HEK293 (cell line): Measurements from ENCODE around the gene ARHGDIB.

ENCODE experiments used
- CTCF ChIA-PET: fragments of 350-600 bp; formaldehyde crosslinking; extraction: SDS; loops from one replicate; lab custom pipeline; 2021; ENCODE audit warnings: antibody characterized with exemption; lab: Yijun Ruan, JAX
- POLR2A ChIA-PET: fragments of 300-600 bp; formaldehyde crosslinking; extraction: SDS; loops from one replicate; lab custom pipeline; 2020; ENCODE audit warnings: antibody characterized with exemption, inconsistent platforms; lab: Yijun Ruan, JAX
- H3K27ac ChIP-seq: fragments of 200-500 bp; sonication (Bioruptor generic); 2 replicates; pipeline ENCODE4 v1.5.1; 2014; ENCODE audit warnings: low read depth, low read length, control low read depth, inconsistent platforms; ENCODE audit errors: extremely low read depth
- H3K36me3 ChIP-seq, 2 experiments: fragments of 200-500 bp in 1 of 2; sonication (Bioruptor generic) in 1 of 2; 1 replicate in 1 of 2; 2 replicates in 1 of 2; pipeline ENCODE4 v1.5.1; 2014 to 2017; ENCODE audit warnings: inconsistent platforms in 2 of 2, low read length in 2 of 2; ENCODE audit not compliant: control insufficient read depth in 2 of 2, insufficient read depth in 1 of 2
- H3K4me1 ChIP-seq: fragments of 200-500 bp; sonication (Bioruptor generic); 2 replicates; pipeline ENCODE4 v1.5.1; 2014; ENCODE audit warnings: mild to moderate bottlenecking, low read length, inconsistent platforms; ENCODE audit not compliant: control insufficient read depth, insufficient read depth
- H3K4me3 ChIP-seq: 2 replicates; pipeline ENCODE4 v1.5.1; 2011; ENCODE audit warnings: low read depth, mild to moderate bottlenecking, control low read depth, low read length, moderate library complexity
- H3K9me3 ChIP-seq: fragments of 200-500 bp; sonication (Bioruptor generic); 2 replicates; pipeline ENCODE4 v1.5.1; 2014; ENCODE audit warnings: low read depth, low read length, inconsistent platforms; ENCODE audit not compliant: control insufficient read depth, insufficient read depth
- CTCF ChIP-seq: fragments of 450-650 bp; formaldehyde crosslinking; IDR thresholded peaks from 2 replicates; pipeline ENCODE4 v1.5.1; 2016; ENCODE audit warnings: missing biosample characterization, missing genetic modification characterization
- GLI4 ChIP-seq: fragments of 450-650 bp; formaldehyde crosslinking; IDR thresholded peaks from 2 replicates; pipeline ENCODE4 v1.5.1; 2016; ENCODE audit warnings: missing biosample characterization, missing genetic modification characterization
- MZF1 ChIP-seq: fragments of 450-650 bp; formaldehyde crosslinking; IDR thresholded peaks from 2 replicates; pipeline ENCODE4 v1.5.1; 2017; ENCODE audit warnings: missing biosample characterization, missing genetic modification characterization, borderline replicate concordance
- OVOL3 ChIP-seq: fragments of 450-650 bp; formaldehyde crosslinking; IDR thresholded peaks from 2 replicates; pipeline ENCODE4 v1.5.1; 2016; ENCODE audit warnings: missing biosample characterization, missing genetic modification characterization
- PRDM4 ChIP-seq: fragments of 450-650 bp; formaldehyde crosslinking; IDR thresholded peaks from 2 replicates; pipeline ENCODE4 v1.5.1; 2017; ENCODE audit warnings: missing biosample characterization, missing genetic modification characterization
- SALL2 ChIP-seq: fragments of 450-650 bp; formaldehyde crosslinking; IDR thresholded peaks from 2 replicates; pipeline ENCODE4 v1.5.0; 2017; ENCODE audit warnings: missing biosample characterization, mild to moderate bottlenecking, missing genetic modification characterization, borderline replicate concordance
- SETDB1 ChIP-seq: IDR thresholded peaks from one replicate; pipeline ENCODE4 v1.6.1; 2017; ENCODE audit warnings: mild to moderate bottlenecking, low read length, moderate library complexity, mixed read lengths; ENCODE audit not compliant: insufficient read length
- ZBTB11 ChIP-seq: fragments of 450-650 bp; formaldehyde crosslinking; conservative IDR thresholded peaks from 2 replicates; pipeline ENCODE4 v1.5.1; 2016; ENCODE audit warnings: low read depth, missing biosample characterization, missing genetic modification characterization
- ZBTB17 ChIP-seq: fragments of 450-650 bp; formaldehyde crosslinking; IDR thresholded peaks from 2 replicates; pipeline ENCODE4 v1.5.1; 2016; ENCODE audit warnings: missing biosample characterization, missing genetic modification characterization
- ZBTB21 ChIP-seq: fragments of 450-650 bp; formaldehyde crosslinking; IDR thresholded peaks from 2 replicates; pipeline ENCODE4 v1.5.1; 2017; ENCODE audit warnings: missing biosample characterization, missing genetic modification characterization
- ZBTB6 ChIP-seq: fragments of 450-650 bp; formaldehyde crosslinking; IDR thresholded peaks from 2 replicates; pipeline ENCODE4 v1.5.1; 2017; ENCODE audit warnings: missing biosample characterization, missing genetic modification characterization
- ZBTB7A ChIP-seq: fragments of 450-650 bp; formaldehyde crosslinking; IDR thresholded peaks from 2 replicates; pipeline ENCODE4 v1.5.1; 2016; ENCODE audit warnings: low read depth, missing biosample characterization, missing genetic modification characterization
- ZNF155 ChIP-seq: fragments of 450-650 bp; formaldehyde crosslinking; IDR thresholded peaks from 2 replicates; pipeline ENCODE4 v1.5.1; 2016; ENCODE audit warnings: missing biosample characterization, missing genetic modification characterization
- ZNF2 ChIP-seq: fragments of 450-650 bp; formaldehyde crosslinking; IDR thresholded peaks from 2 replicates; pipeline ENCODE4 v1.5.1; 2016; ENCODE audit warnings: missing biosample characterization, missing genetic modification characterization
- ZNF274 ChIP-seq, 2 experiments: fragments of 200-500 bp in 1 of 2; fragments of 450-650 bp in 1 of 2; sonication (Bioruptor generic) in 1 of 2; formaldehyde crosslinking in 1 of 2; IDR thresholded peaks; 2 replicates each; pipeline versions ENCODE4 v1.5.1 to v1.6.1; 2014 to 2016; ENCODE audit warnings: borderline replicate concordance in 1 of 2, inconsistent platforms in 1 of 2, low read length in 1 of 2, missing biosample characterization in 1 of 2, missing genetic modification characterization in 1 of 2
- ZNF292 ChIP-seq: fragments of 450-650 bp; formaldehyde crosslinking; IDR thresholded peaks from 2 replicates; pipeline ENCODE4 v1.5.1; 2016; ENCODE audit warnings: low read depth, missing biosample characterization, missing genetic modification characterization, borderline replicate concordance
- ZNF350 ChIP-seq: fragments of 450-650 bp; formaldehyde crosslinking; IDR thresholded peaks from 2 replicates; pipeline ENCODE4 v1.5.0; 2017; ENCODE audit warnings: missing biosample characterization, mild to moderate bottlenecking, missing genetic modification characterization
- ZNF366 ChIP-seq: fragments of 450-650 bp; formaldehyde crosslinking; conservative IDR thresholded peaks from 2 replicates; pipeline ENCODE4 v1.5.1; 2016; ENCODE audit warnings: missing biosample characterization, missing genetic modification characterization
- ZNF394 ChIP-seq: fragments of 450-650 bp; formaldehyde crosslinking; IDR thresholded peaks from 2 replicates; pipeline ENCODE4 v1.5.1; 2016; ENCODE audit warnings: missing biosample characterization, missing genetic modification characterization, mild to moderate bottlenecking, moderate library complexity, borderline replicate concordance
- ZNF518A ChIP-seq: fragments of 450-650 bp; formaldehyde crosslinking; conservative IDR thresholded peaks from 2 replicates; pipeline ENCODE4 v1.5.1; 2016; ENCODE audit warnings: low read depth, missing biosample characterization, missing genetic modification characterization
- ZNF521 ChIP-seq: fragments of 450-650 bp; formaldehyde crosslinking; IDR thresholded peaks from 2 replicates; pipeline ENCODE4 v1.5.1; 2017; ENCODE audit warnings: missing biosample characterization, mild to moderate bottlenecking, missing genetic modification characterization
- ZNF768 ChIP-seq: fragments of 450-650 bp; formaldehyde crosslinking; IDR thresholded peaks from 2 replicates; pipeline ENCODE4 v1.5.1; 2018; ENCODE audit warnings: missing biosample characterization, mild to moderate bottlenecking, missing genetic modification characterization
- ZXDB ChIP-seq: fragments of 450-650 bp; formaldehyde crosslinking; IDR thresholded peaks from 2 replicates; pipeline ENCODE4 v1.5.1; 2016; ENCODE audit warnings: missing biosample characterization, missing genetic modification characterization

The ARHGDIB gene

GRCh38 chr12:14946861-14947260 lies 14.5 kb downstream of the ARHGDIB start (continued):
- TF ChIP-seq ZNF518A (tag by site-specific recombination): no peak
- TF ChIP-seq ZBTB17 (tag by site-specific recombination): no peak
- TF ChIP-seq OVOL3: no peak
- TF ChIP-seq ZNF155 (tag by site-specific recombination): no peak
- TF ChIP-seq GLI4: no peak
- TF ChIP-seq PRDM4 (tag by site-specific recombination): no peak
- no peak for TF ChIP-seq ZNF292
- TF ChIP-seq ZBTB21 (tag by site-specific recombination): no peak
- no peak for TF ChIP-seq ZBTB7A
- TF ChIP-seq MZF1: no peak
- no peak for TF ChIP-seq ZNF366 (tag by site-specific recombination)

- Histone ChIP-seq H3K4me3 (no peak overlapping the region), H3K36me3 (no peaks in the 10 kb centered on the region), H3K9me3 (no peaks in the 10 kb centered on the region), H3K27ac (no peak overlapping the region), H3K4me1 (no peaks in the 10 kb centered on the region)
- POLR2A ChIA-PET: no interaction called here
- CTCF ChIA-PET: interaction anchor here (0.7 kb wide), 1 partner anchor 112 kb away, joined by 4 read pairs; no protein-coding TSS in a partner anchor
- no peak for TF ChIP-seq SALL2 (tag by site-specific recombination)
- no peak for TF ChIP-seq ZNF366 (tag by site-specific recombination)
- TF ChIP-seq ZNF350 (tag by site-specific recombination): no peak
- no peak for TF ChIP-seq ZNF274 (IDR thresholded peaks at IDR 0.05; ENCODE audit: low read length)
- TF ChIP-seq ZNF274 (tag by site-specific recombination; IDR thresholded peaks at IDR 0.05; ENCODE audit: borderline replicate concordance): no peak
- no peak for TF ChIP-seq ZNF2 (tag by site-specific recombination)
- TF ChIP-seq ZXDB: no peak
- no peak for TF ChIP-seq ZBTB6
- TF ChIP-seq ZBTB11 (tag by site-specific recombination): no peak
- no peak for TF ChIP-seq ZNF768
- TF ChIP-seq CTCF: no peak
- no peak for TF ChIP-seq ZNF394 (tag by site-specific recombination)
- no peak for TF ChIP-seq SETDB1
- TF ChIP-seq ZNF521: no peak
Measured at GRCh38 chr12:14946162-14946561, 15.2 kb downstream of the ARHGDIB start.
